Transverse colon (tissue), 4 donors: ENCODE data around the gene SLC24A3. TPM values are rescaled to one million over a fixed set of nuclear protein-coding genes. Genes with fewer than 3 reads are reported as not detected.

Experiments used
- DNase-seq: peaks from one replicate; pipeline ENCODE4 v3.0.0-alpha.2; 2019
- H3K27ac ChIP-seq, 4 donors: fragments of 200-600 bp; sonication (generic); 2 replicates each; pipeline ENCODE4 v1.5.1; 2016 to 2018; ENCODE audit warnings: inconsistent platforms in 4 of 4
- H3K27me3 ChIP-seq: fragments of 200-600 bp; sonication (generic); 2 replicates; pipeline ENCODE4 v1.5.1; 2017; ENCODE audit warnings: inconsistent platforms
- H3K36me3 ChIP-seq, 4 donors: fragments of 200-600 bp; sonication (generic); 2 replicates each; pipeline ENCODE4 v1.5.1; 2017 to 2019; ENCODE audit warnings: inconsistent platforms in 4 of 4
- H3K4me1 ChIP-seq, 4 donors: fragments of 200-600 bp; sonication (generic); 2 replicates each; pipeline ENCODE4 v1.5.1; 2017 to 2020; ENCODE audit warnings: inconsistent platforms in 4 of 4
- H3K4me3 ChIP-seq, 4 donors: fragments of 200-600 bp; sonication (generic); 1 replicate in 1 of 4; 2 replicates in 3 of 4; pipeline versions ENCODE4 v1.5.1 to v1.6.1; 2017 to 2019; ENCODE audit warnings: inconsistent platforms in 4 of 4
- H3K9me3 ChIP-seq, 2 donors: fragments of 200-600 bp; sonication (generic); 2 replicates each; pipeline ENCODE4 v1.5.1; 2017 to 2019; ENCODE audit warnings: inconsistent platforms in 2 of 2
- CTCF ChIP-seq, 5 experiments: fragments of 200-600 bp in 3 of 5; fragments of 450-650 bp in 2 of 5; sonication (generic) in 3 of 5; IDR thresholded peaks; 1 replicate in 2 of 5; 2 replicates in 3 of 5; pipeline ENCODE4 v1.5.1; 2016 to 2017; ENCODE audit warnings: antibody characterized with exemption in 5 of 5, inconsistent platforms in 3 of 5, mild to moderate bottlenecking in 2 of 5, moderate library complexity in 1 of 5
- EP300 ChIP-seq: sonication (generic); formaldehyde crosslinking; IDR thresholded peaks from one replicate; pipeline ENCODE4 v1.6.1; 2017; ENCODE audit warnings: antibody characterized with exemption, low read depth
- POLR2A ChIP-seq: fragments of 450-650 bp; IDR thresholded peaks from one replicate; pipeline ENCODE4 v1.6.1; 2016; ENCODE audit warnings: antibody characterized with exemption, mild to moderate bottlenecking, moderate library complexity
- POLR2AphosphoS5 ChIP-seq, 3 donors: sonication (generic); formaldehyde crosslinking; IDR thresholded peaks; one replicate each; pipeline ENCODE4 v1.6.1; 2016; ENCODE audit warnings: antibody characterized with exemption in 3 of 3
- WGBS, 2 donors: methylation state at CpG; one replicate each; pipeline ENCODE4 v1.1.5; 2018; ENCODE audit warnings: low coverage in 1 of 2; 5-methylcytosine and 5-hydroxymethylcytosine counted together
- in situ Hi-C, 4 donors: fragments of 200-750 bp; cut with MboI; loops; one replicate each; pipeline versions ENCODE4 v1.15.0 to v1.15.1; 2017; ENCODE audit warnings: low sequenced_read_pairs in 3 of 4, low pct_ligation_motif_present in 1 of 4, low pct_unique_long_range_greater_than_20kb in 1 of 4
- intact Hi-C: fragments of 100-400 bp; cut with DNase I; formaldehyde crosslinking; loops from one replicate; pipeline ENCODE4 v1.15.1; 2023; ENCODE audit warnings: low total_unique reads
- total RNA-seq, 4 donors: library from RNA; depleted of rRNA; stranded (reverse); fragments of >200 nt; gene quantifications; one replicate each; pipeline ENCODE4 v1.1.0, GENCODE V29; 2016

SLC24A3 gene
- total RNA-seq, 4 donors from 2014 or later = 4.4 to 6.7 (median 4.6) TPM

- intact Hi-C loops (no loop called here), in situ Hi-C loops (no loop called here)
- H3K9me3 ChIP-seq = no peaks in the 10 kb centered on the region
- WGBS, 2 donors = 83 to 87% methylated on average over 5 of the region's 5 CpGs
- no peak overlapping the region for H3K27ac ChIP-seq
- H3K4me1 ChIP-seq = no peaks in the 10 kb centered on the region
- H3K4me3 ChIP-seq = no peak overlapping the region
- DNase-seq = no peak
- TF ChIP-seq CTCF (IDR thresholded peaks at IDR 0.05) (no peak), EP300 (no peak), POLR2AphosphoS5 (IDR thresholded peaks at IDR 0.05) (no peak), POLR2A (no peak)
- no peaks in the 10 kb centered on the region for H3K36me3 ChIP-seq
- no peaks in the 10 kb centered on the region for H3K27me3 ChIP-seq
These were observed 317.6 kb downstream of the SLC24A3 start for GRCh38 chr20:19530006-19530405.

GRCh38 chr20:19531446-19531845, 319.0 kb downstream of the SLC24A3 start:
- Histone ChIP-seq H3K27ac (no peak overlapping the region), H3K4me3 (no peak overlapping the region), H3K4me1 (no peaks in the 10 kb centered on the region), H3K36me3 (no peaks in the 10 kb centered on the region), H3K9me3 (no peaks in the 10 kb centered on the region), H3K27me3 (no peaks in the 10 kb centered on the region)
- DNase-seq = no peak
- TF ChIP-seq POLR2A = no peak
- TF ChIP-seq POLR2AphosphoS5 (IDR thresholded peaks at IDR 0.05) = no peak
- TF ChIP-seq CTCF (IDR thresholded peaks at IDR 0.05) = no peak
- no peak for TF ChIP-seq EP300
- 84 to 100% methylated on average over 1 to 5 of the region's 5 CpGs for WGBS, 2 donors
- in situ Hi-C loops (no loop called here), intact Hi-C loops (no loop called here)

- Histone ChIP-seq H3K4me3 (no peak overlapping the region), H3K27ac (no peak overlapping the region), H3K4me1 (no peaks in the 10 kb centered on the region), H3K27me3 (no peaks in the 10 kb centered on the region), H3K9me3 (no peaks in the 10 kb centered on the region), H3K36me3 (no peaks in the 10 kb centered on the region)
- intact Hi-C loops = no loop called here
- no peak for DNase-seq
- in situ Hi-C loops = no loop called here
- TF ChIP-seq EP300 = no peak
- TF ChIP-seq POLR2AphosphoS5 (IDR thresholded peaks at IDR 0.05) = no peak
- TF ChIP-seq POLR2A = no peak
- no peak for TF ChIP-seq CTCF (IDR thresholded peaks at IDR 0.05)
- WGBS, 2 donors = 57 to 91% methylated on average over 1 to 3 of the region's 3 CpGs
These were observed 326.1 kb downstream of the SLC24A3 start for GRCh38 chr20:19538556-19538955.

- TF ChIP-seq POLR2A = no peak
- no peak for TF ChIP-seq CTCF (IDR thresholded peaks at IDR 0.05)
- no peak for TF ChIP-seq POLR2AphosphoS5 (IDR thresholded peaks at IDR 0.05)
- no peak for TF ChIP-seq EP300
- Histone ChIP-seq H3K27ac (no peak overlapping the region), H3K9me3 (no peaks in the 10 kb centered on the region), H3K27me3 (no peaks in the 10 kb centered on the region), H3K4me3 (no peak overlapping the region), H3K36me3 (no peaks in the 10 kb centered on the region), H3K4me1 (no peaks in the 10 kb centered on the region)
- DNase-seq = no peak
- in situ Hi-C loops = no loop called here
- intact Hi-C loops = no loop called here
- 44 to 67% methylated on average over 4 of the region's 4 CpGs for WGBS, 2 donors
These were observed 326.7 kb downstream of the SLC24A3 start for GRCh38 chr20:19539191-19539590.
